WTC11 (cell line): Measurements from ENCODE around the gene KLHL14. TPM values are rescaled to one million over a fixed set of nuclear protein-coding genes. Genes with fewer than 3 reads are reported as not detected.

Source experiments
- ATAC-seq: fragments of 200-7000 bp; cut with Tn5 transposase; 2 replicates; pipeline ENCODE4 v1.10.0; 2021; ENCODE audit warnings: mild to moderate bottlenecking, moderate library complexity
- CTCF ChIA-PET: fragments of 300-600 bp; sonication (Branson Sonifier 250); formaldehyde crosslinking; loops from one replicate; lab custom pipeline; 2021; ENCODE audit warnings: antibody characterized with exemption; lab: Charles Lee
- POLR2A ChIA-PET: fragments of 350-600 bp; sonication (Branson Sonifier 250); formaldehyde crosslinking; loops from one replicate; lab custom pipeline; 2021; ENCODE audit warnings: antibody characterized with exemption; lab: Charles Lee
- DNase-seq: peaks from one replicate; pipeline ENCODE4 v3.0.0; 2021; ENCODE audit warnings: low spot score
- H3K27ac Mint-ChIP-seq: 2 replicates; pipeline ENCODE4 v1.8.0; 2021; ENCODE audit warnings: mixed read lengths
- H3K27me3 Mint-ChIP-seq: 2 replicates; pipeline ENCODE4 v1.8.0; 2021; ENCODE audit warnings: low read depth, mild to moderate bottlenecking, moderate library complexity, mixed read lengths
- H3K36me3 Mint-ChIP-seq: 2 replicates; pipeline ENCODE4 v1.8.0; 2021; ENCODE audit warnings: mixed read lengths
- H3K4me1 Mint-ChIP-seq: 2 replicates; pipeline ENCODE4 v1.8.0; 2022; ENCODE audit warnings: mixed read lengths
- H3K4me3 Mint-ChIP-seq: 2 replicates; pipeline ENCODE4 v1.8.0; 2021; ENCODE audit warnings: mild to moderate bottlenecking, moderate library complexity, mixed read lengths
- H3K9me3 Mint-ChIP-seq: 2 replicates; pipeline ENCODE4 v1.8.0; 2021; ENCODE audit warnings: mixed read lengths
- ARID4B ChIP-seq: sonication (generic); formaldehyde crosslinking; IDR thresholded peaks from 2 replicates; pipeline ENCODE4 v1.8.0; 2023; ENCODE audit warnings: missing genetic modification reagents, mild to moderate bottlenecking, borderline replicate concordance
- ATF6 ChIP-seq: sonication (generic); formaldehyde crosslinking; IDR thresholded peaks from 2 replicates; pipeline ENCODE4 v1.8.1; 2023; ENCODE audit warnings: mild to moderate bottlenecking, missing genetic modification reagents
- E2F4 ChIP-seq: sonication (generic); formaldehyde crosslinking; IDR thresholded peaks from 2 replicates; pipeline ENCODE4 v1.8.1; 2022; ENCODE audit warnings: low read depth, mild to moderate bottlenecking, moderate library complexity, missing genetic modification reagents, borderline replicate concordance
- ERG ChIP-seq: fragments of 250-450 bp; sonication (Bioruptor Pico); IDR thresholded peaks from 2 replicates; pipeline ENCODE4 v1.8.0; 2021; ENCODE audit warnings: mild to moderate bottlenecking
- MAX ChIP-seq: sonication (generic); formaldehyde crosslinking; IDR thresholded peaks from 2 replicates; pipeline ENCODE4 v1.8.0; 2022; ENCODE audit warnings: mild to moderate bottlenecking, missing genetic modification reagents
- MXD4 ChIP-seq: fragments of 250-450 bp; sonication (Bioruptor Pico); IDR thresholded peaks from 2 replicates; pipeline ENCODE4 v1.8.0; 2021; ENCODE audit warnings: mild to moderate bottlenecking, moderate library complexity, borderline replicate concordance
- NFATC4 ChIP-seq: fragments of 250-450 bp; sonication (Bioruptor Pico); IDR thresholded peaks from 2 replicates; pipeline ENCODE4 v1.9.0; 2021; ENCODE audit warnings: mild to moderate bottlenecking
- NR2C2 ChIP-seq: sonication (generic); formaldehyde crosslinking; IDR thresholded peaks from 2 replicates; pipeline ENCODE4 v1.8.0; 2022; ENCODE audit warnings: mild to moderate bottlenecking, missing genetic modification reagents
- PREB ChIP-seq: sonication (generic); formaldehyde crosslinking; IDR thresholded peaks from 2 replicates; pipeline ENCODE4 v1.8.1; 2022; ENCODE audit warnings: mild to moderate bottlenecking, missing genetic modification reagents, moderate library complexity, borderline replicate concordance
- SMAD4 ChIP-seq: sonication (generic); formaldehyde crosslinking; IDR thresholded peaks from 2 replicates; pipeline ENCODE4 v1.8.0; 2022; ENCODE audit warnings: mild to moderate bottlenecking, missing genetic modification reagents
- SOX15 ChIP-seq: fragments of 250-450 bp; sonication (Bioruptor Pico); IDR thresholded peaks from 2 replicates; pipeline ENCODE4 v1.9.0; 2021; ENCODE audit warnings: mild to moderate bottlenecking
- TCF7 ChIP-seq: sonication (generic); formaldehyde crosslinking; IDR thresholded peaks from 2 replicates; pipeline ENCODE4 v1.8.0; 2022; ENCODE audit warnings: mild to moderate bottlenecking, low read depth, missing genetic modification reagents, moderate library complexity
- TEAD1 ChIP-seq: sonication (generic); formaldehyde crosslinking; IDR thresholded peaks from 2 replicates; pipeline ENCODE4 v1.8.0; 2022; ENCODE audit warnings: mild to moderate bottlenecking, missing genetic modification reagents
- ZBTB21 ChIP-seq: sonication (generic); formaldehyde crosslinking; IDR thresholded peaks from 2 replicates; pipeline ENCODE4 v1.8.1; 2023; ENCODE audit warnings: mild to moderate bottlenecking, missing genetic modification reagents, borderline replicate concordance
- ZNF219 ChIP-seq: sonication (generic); formaldehyde crosslinking; IDR thresholded peaks from 2 replicates; pipeline ENCODE4 v1.8.0; 2023; ENCODE audit warnings: missing genetic modification reagents, mild to moderate bottlenecking, borderline replicate concordance
- total RNA-seq: library from RNA; stranded (reverse); gene quantifications from 3 replicates; pipeline ENCODE4 v1.2.3, GENCODE V29; 2021
- TF ChIP-seq, protein P1 (sequence below): sonication (generic); formaldehyde crosslinking; IDR thresholded peaks from 2 replicates; pipeline ENCODE4 v1.8.1; 2023; ENCODE audit warnings: mild to moderate bottlenecking, moderate library complexity, missing genetic modification reagents
- TF ChIP-seq, protein P2 (sequence below): sonication (generic); formaldehyde crosslinking; IDR thresholded peaks from 2 replicates; pipeline ENCODE4 v1.8.1; 2022; ENCODE audit warnings: mild to moderate bottlenecking, moderate library complexity, missing genetic modification reagents
- TF ChIP-seq, protein P3 (sequence below): sonication (generic); formaldehyde crosslinking; IDR thresholded peaks from 2 replicates; pipeline ENCODE4 v1.8.0; 2023; ENCODE audit warnings: mild to moderate bottlenecking, missing genetic modification reagents
- TF ChIP-seq, protein P4 (sequence below): fragments of 250-450 bp; sonication (Bioruptor Pico); IDR thresholded peaks from 2 replicates; pipeline ENCODE4 v1.9.0; 2021; ENCODE audit warnings: moderate library complexity, mild to moderate bottlenecking, inconsistent platforms, borderline replicate concordance

The KLHL14 gene
- total RNA-seq, 1 experiment from 2014 or later, result 4.3 TPM

- TF ChIP-seq, protein P1, sequence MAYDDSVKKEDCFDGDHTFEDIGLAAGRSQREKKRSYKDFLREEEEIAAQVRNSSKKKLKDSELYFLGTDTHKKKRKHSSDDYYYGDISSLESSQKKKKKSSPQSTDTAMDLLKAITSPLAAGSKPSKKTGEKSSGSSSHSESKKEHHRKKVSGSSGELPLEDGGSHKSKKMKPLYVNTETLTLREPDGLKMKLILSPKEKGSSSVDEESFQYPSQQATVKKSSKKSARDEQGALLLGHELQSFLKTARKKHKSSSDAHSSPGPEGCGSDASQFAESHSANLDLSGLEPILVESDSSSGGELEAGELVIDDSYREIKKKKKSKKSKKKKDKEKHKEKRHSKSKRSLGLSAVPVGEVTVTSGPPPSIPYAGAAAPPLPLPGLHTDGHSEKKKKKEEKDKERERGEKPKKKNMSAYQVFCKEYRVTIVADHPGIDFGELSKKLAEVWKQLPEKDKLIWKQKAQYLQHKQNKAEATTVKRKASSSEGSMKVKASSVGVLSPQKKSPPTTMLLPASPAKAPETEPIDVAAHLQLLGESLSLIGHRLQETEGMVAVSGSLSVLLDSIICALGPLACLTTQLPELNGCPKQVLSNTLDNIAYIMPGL (CRISPR knock-in tag), result no peak
These were observed 87.9 kb downstream of the KLHL14 start (continued) for GRCh38 chr18:32684940-32685339.

- Mint-ChIP-seq H3K9me3 (no peaks in the 10 kb centered on the region), H3K4me1 (peaks cover 6% of the 10 kb centered on the region), H3K4me3 (no peak overlapping the region), H3K27ac (no peak overlapping the region), H3K36me3 (no peaks in the 10 kb centered on the region), H3K27me3 (no peaks in the 10 kb centered on the region)
- ATAC-seq, result no peak
- ChIA-PET POLR2A (no interaction called here), CTCF (interaction anchor here (0.8 kb wide), 1 partner anchor 526 kb away, joined by 3 read pairs; no protein-coding TSS in a partner anchor)
- TF ChIP-seq E2F4, result no peak
- TF ChIP-seq TEAD1 (CRISPR knock-in tag), result no peak
- TF ChIP-seq SMAD4 (CRISPR knock-in tag), result no peak
- TF ChIP-seq ZNF219, result no peak
- TF ChIP-seq NFATC4 (CRISPR knock-in tag), result no peak
- no peak for TF ChIP-seq ERG (CRISPR knock-in tag)
- TF ChIP-seq, protein P2, sequence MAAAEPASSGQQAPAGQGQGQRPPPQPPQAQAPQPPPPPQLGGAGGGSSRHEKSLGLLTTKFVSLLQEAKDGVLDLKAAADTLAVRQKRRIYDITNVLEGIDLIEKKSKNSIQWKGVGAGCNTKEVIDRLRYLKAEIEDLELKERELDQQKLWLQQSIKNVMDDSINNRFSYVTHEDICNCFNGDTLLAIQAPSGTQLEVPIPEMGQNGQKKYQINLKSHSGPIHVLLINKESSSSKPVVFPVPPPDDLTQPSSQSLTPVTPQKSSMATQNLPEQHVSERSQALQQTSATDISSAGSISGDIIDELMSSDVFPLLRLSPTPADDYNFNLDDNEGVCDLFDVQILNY (CRISPR knock-in tag), result no peak
- no peak for TF ChIP-seq ARID4B
- no peak for TF ChIP-seq SOX15 (CRISPR knock-in tag)
- TF ChIP-seq ATF6 (CRISPR knock-in tag), result no peak
- TF ChIP-seq, protein P3, sequence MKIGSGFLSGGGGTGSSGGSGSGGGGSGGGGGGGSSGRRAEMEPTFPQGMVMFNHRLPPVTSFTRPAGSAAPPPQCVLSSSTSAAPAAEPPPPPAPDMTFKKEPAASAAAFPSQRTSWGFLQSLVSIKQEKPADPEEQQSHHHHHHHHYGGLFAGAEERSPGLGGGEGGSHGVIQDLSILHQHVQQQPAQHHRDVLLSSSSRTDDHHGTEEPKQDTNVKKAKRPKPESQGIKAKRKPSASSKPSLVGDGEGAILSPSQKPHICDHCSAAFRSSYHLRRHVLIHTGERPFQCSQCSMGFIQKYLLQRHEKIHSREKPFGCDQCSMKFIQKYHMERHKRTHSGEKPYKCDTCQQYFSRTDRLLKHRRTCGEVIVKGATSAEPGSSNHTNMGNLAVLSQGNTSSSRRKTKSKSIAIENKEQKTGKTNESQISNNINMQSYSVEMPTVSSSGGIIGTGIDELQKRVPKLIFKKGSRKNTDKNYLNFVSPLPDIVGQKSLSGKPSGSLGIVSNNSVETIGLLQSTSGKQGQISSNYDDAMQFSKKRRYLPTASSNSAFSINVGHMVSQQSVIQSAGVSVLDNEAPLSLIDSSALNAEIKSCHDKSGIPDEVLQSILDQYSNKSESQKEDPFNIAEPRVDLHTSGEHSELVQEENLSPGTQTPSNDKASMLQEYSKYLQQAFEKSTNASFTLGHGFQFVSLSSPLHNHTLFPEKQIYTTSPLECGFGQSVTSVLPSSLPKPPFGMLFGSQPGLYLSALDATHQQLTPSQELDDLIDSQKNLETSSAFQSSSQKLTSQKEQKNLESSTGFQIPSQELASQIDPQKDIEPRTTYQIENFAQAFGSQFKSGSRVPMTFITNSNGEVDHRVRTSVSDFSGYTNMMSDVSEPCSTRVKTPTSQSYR, result no peak
- TF ChIP-seq TCF7 (CRISPR knock-in tag), result no peak
- no peak for TF ChIP-seq MAX (CRISPR knock-in tag)
- TF ChIP-seq, protein P4, sequence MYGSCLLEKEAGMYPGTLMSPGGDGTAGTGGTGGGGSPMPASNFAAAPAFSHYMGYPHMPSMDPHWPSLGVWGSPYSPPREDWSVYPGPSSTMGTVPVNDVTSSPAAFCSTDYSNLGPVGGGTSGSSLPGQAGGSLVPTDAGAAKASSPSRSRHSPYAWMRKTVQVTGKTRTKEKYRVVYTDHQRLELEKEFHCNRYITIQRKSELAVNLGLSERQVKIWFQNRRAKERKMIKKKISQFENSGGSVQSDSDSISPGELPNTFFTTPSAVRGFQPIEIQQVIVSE (CRISPR knock-in tag), result no peak
- no peak for TF ChIP-seq ZBTB21 (CRISPR knock-in tag)
- no peak for TF ChIP-seq NR2C2
- no peak for TF ChIP-seq PREB (CRISPR knock-in tag)
- no peak for TF ChIP-seq MXD4 (CRISPR knock-in tag)
- DNase-seq, result no peak
These were observed 88.7 kb downstream of the KLHL14 start for GRCh38 chr18:32684096-32684495.
